Esophagus squamous epithelium (tissue), 4 donors: ENCODE results near the gene GDI2.

Experiments used
- CTCF ChIP-seq, 6 experiments: fragments of 450-650 bp in 4 of 6; fragments of 200-600 bp in 2 of 6; sonication (generic) in 2 of 6; IDR thresholded peaks; one replicate each; pipeline ENCODE4 v1.5.1; 2016 to 2019; ENCODE audit warnings: antibody characterized with exemption in 6 of 6, mild to moderate bottlenecking in 4 of 6, moderate library complexity in 4 of 6
- POLR2A ChIP-seq, 4 donors: fragments of 450-650 bp; IDR thresholded peaks; one replicate each; pipeline ENCODE4 v1.6.1; 2017; ENCODE audit warnings: antibody characterized with exemption in 4 of 4, mild to moderate bottlenecking in 4 of 4, moderate library complexity in 3 of 4

- TF ChIP-seq POLR2A (IDR thresholded peaks at IDR 0.05) (no peak), CTCF (IDR thresholded peaks at IDR 0.05) (no peak)
Observed at GRCh38 chr10:5743736-5744135, 69.5 kb downstream of the GDI2 start.
